A549 treated with ZK216348 at 1 μM for 4 hours (cell line): Measurements from ENCODE around the gene PDPN. TPM values are rescaled to one million over a fixed set of nuclear protein-coding genes. Genes with fewer than 3 reads are reported as not detected.

Experiments used
- total RNA-seq: library from RNA; stranded (reverse); fragments of 200-300 nt; extraction: Qiagen RNA extraction; gene quantifications from 5 replicates; pipeline ENCODE4 v1.2.3, GENCODE V29; 2022; ENCODE audit warnings: low read depth

PDPN gene
- not detected in 5 replicates for total RNA-seq

GRCh38 chr1:13583595-13583965 is at the start of gene PDPN:
Gene PDPN (plus strand): TSS chr1:13583832. CDS start chr1:13584034, 202 bp downstream.

Other genes with a start within 250 kb of the PDPN start
- not detected in 5 replicates for gene PRAMEF14, start 236.7 kb upstream of the PDPN start, total RNA-seq
- gene PRAMEF19, start 211.9 kb upstream of the PDPN start, total RNA-seq: not detected in 5 replicates
- gene PRAMEF17, start 194.2 kb upstream of the PDPN start, total RNA-seq: not detected in 5 replicates
- not detected in 5 replicates for gene PRAMEF20, start 173.4 kb upstream of the PDPN start, total RNA-seq
- gene LRRC38, start 69.8 kb upstream of the PDPN start, total RNA-seq: 0.11 TPM in 1 of 5 replicates, not detected in the others
- 8.0 to 10.7 TPM (median 9.2 TPM) in 5 replicates for gene PRDM2, start 116.4 kb downstream of the PDPN start, total RNA-seq